GM21786 (cell line): ENCODE measurements around the gene SCN10A.

Source experiments
- ATAC-seq: cut with Tn5 transposase; IDR thresholded peaks from one replicate; pipeline ENCODE4 v1.9.1; 2021; ENCODE audit not compliant: unreplicated experiment

The SCN10A gene

GRCh38 chr3:38782148-38782547 is 33.9 kb downstream of the SCN10A start:
- ATAC-seq, result no peak

GRCh38 chr3:38773528-38773927 is 42.5 kb downstream of the SCN10A start:
- ATAC-seq, result no peak

- no peak for ATAC-seq
Observed at GRCh38 chr3:38763569-38763968, 52.4 kb downstream of the SCN10A start.

GRCh38 chr3:38758557-38758956 is 57.5 kb downstream of the SCN10A start:
- ATAC-seq, result no peak

GRCh38 chr3:38757721-38758120 is 58.3 kb downstream of the SCN10A start:
- no peak for ATAC-seq

GRCh38 chr3:38756892-38757291 is 59.1 kb downstream of the SCN10A start:
- no peak for ATAC-seq

- ATAC-seq, result no peak
Observed at GRCh38 chr3:38755130-38755529, 60.9 kb downstream of the SCN10A start.

- no peak for ATAC-seq
Observed at GRCh38 chr3:38746641-38747040, 69.4 kb downstream of the SCN10A start.

GRCh38 chr3:38743043-38743442 is 73.0 kb downstream of the SCN10A start:
- ATAC-seq, result no peak

- no peak for ATAC-seq
Observed at GRCh38 chr3:38742550-38742949, 73.5 kb downstream of the SCN10A start.

- no peak for ATAC-seq
Observed at GRCh38 chr3:38740537-38740936, 75.5 kb downstream of the SCN10A start.

GRCh38 chr3:38739931-38740330 is 76.1 kb downstream of the SCN10A start:
- no peak for ATAC-seq

GRCh38 chr3:38739396-38739689 is 76.7 kb downstream of the SCN10A start:
- no peak for ATAC-seq

GRCh38 chr3:38738630-38739395 is 77.2 kb downstream of the SCN10A start:
- ATAC-seq, result no peak

- ATAC-seq, result no peak
Observed at GRCh38 chr3:38731522-38731921, 84.5 kb downstream of the SCN10A start.

- ATAC-seq, result no peak
Observed at GRCh38 chr3:38730281-38730680, 85.7 kb downstream of the SCN10A start.

- no peak for ATAC-seq
Observed at GRCh38 chr3:38728008-38728407, 88.0 kb downstream of the SCN10A start.

- no peak for ATAC-seq
Observed at GRCh38 chr3:38726751-38727150, 89.3 kb downstream of the SCN10A start.

- no peak for ATAC-seq
Observed at GRCh38 chr3:38725726-38726419, 90.1 kb downstream of the SCN10A start.

- ATAC-seq, result no peak
Observed at GRCh38 chr3:38724392-38724736, 91.7 kb downstream of the SCN10A start.

- no peak for ATAC-seq
Observed at GRCh38 chr3:38723569-38724391, 92.2 kb downstream of the SCN10A start.
